NCI-H2196 treated with DMSO at 0.1 percent for 48 hours (cell line): ENCODE results near the gene TMEM86B.
A peak's percentile ranks its signal among the peaks of the same experiment; 100 is the strongest.

Experiments
- DNase-seq: peaks from one replicate; lab custom pipeline; 2025; ENCODE audit not compliant: unreplicated experiment; lab: John Stamatoyannopoulos, UW

TMEM86B gene

DNA sequence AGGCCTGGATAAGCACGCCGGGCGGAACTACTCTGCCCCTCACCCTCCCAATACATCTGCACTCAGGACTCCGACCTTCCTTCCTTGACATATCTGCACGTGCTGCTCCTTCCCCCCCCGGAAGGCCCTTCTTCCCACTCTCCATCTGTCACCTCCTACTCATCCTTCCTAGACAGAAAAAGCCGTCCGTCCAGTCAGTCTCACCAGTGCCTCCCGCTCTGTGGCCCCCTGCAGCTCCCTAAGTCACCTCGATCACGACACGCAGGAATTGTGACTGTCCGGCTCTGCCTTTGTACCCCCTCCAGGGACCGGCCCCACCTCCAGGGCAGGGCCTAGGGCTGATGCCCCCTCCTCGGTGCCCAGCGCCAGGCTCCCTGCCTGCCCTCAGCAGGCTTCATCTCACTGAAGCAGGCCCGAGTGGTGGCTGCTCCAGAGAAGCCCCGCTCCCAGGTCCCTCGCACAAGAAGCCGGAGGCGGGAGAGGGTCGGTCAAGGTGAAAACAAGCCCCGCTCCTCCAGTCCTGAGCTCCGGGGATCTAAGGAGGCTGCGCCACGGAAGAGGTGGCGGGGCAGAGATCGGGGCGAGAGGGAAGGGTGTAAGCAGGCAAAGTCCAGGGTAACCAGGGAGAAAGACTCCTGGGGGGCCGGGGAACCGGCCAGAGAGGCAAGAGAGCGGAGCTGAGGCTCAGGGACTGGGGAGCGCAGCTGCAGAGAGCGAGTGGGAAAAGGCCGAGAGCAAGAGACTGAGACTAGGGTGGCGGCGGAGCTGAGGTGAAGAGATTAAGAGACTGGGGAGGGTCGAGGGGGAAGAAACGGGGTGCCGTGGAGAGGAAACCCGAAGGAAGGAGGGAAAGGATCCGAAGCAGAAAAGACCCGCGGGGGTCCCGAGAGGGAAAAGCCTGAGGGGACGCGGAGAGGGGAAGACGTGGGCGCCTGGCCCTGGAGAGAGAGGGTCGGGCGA is 29.2 kb upstream of the TMEM86B start:
- DNase-seq, result no peak

DNA sequence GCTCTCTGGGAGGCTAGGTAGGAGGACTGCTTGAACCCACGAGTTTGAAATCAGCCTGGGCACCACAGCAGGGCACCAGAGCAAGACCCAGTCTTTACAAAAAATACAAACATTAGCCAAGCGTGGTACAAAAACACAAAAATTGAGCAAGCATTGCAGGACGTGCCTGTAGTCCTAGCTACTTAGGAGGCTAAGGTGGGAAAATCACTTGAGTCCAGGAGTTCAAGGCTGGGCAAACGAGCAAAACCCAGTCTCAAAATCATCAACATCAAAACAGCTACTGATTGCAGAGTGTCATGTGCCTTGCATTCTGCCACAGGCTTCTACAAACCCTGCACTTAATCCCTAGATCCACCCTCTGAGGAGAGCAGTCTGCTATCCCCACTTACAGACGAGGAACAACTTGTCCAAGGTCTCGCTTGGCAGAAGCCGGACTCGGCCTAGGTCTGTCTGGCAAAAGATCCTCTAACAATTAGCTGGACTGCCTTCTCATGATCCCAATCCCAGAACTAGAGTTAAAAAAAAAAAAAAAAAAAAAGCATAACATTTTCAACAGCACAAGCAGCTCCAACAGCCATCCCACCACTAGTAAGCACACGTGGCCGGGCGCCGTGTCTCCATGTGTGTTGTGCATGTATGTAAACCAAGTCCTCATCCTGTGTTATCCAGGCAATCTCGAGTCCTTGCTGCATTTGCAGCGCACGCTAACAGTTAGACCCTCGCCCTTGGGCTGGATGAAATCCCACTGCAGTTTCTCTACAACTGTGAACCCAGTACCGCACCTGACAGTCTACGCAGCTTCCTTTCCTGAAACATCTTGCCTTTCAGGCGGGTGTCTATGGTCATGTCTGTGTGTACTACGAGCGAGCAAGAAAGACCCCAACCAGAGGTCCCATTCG is 28.2 kb upstream of the TMEM86B start:
- no peak for DNase-seq

DNA sequence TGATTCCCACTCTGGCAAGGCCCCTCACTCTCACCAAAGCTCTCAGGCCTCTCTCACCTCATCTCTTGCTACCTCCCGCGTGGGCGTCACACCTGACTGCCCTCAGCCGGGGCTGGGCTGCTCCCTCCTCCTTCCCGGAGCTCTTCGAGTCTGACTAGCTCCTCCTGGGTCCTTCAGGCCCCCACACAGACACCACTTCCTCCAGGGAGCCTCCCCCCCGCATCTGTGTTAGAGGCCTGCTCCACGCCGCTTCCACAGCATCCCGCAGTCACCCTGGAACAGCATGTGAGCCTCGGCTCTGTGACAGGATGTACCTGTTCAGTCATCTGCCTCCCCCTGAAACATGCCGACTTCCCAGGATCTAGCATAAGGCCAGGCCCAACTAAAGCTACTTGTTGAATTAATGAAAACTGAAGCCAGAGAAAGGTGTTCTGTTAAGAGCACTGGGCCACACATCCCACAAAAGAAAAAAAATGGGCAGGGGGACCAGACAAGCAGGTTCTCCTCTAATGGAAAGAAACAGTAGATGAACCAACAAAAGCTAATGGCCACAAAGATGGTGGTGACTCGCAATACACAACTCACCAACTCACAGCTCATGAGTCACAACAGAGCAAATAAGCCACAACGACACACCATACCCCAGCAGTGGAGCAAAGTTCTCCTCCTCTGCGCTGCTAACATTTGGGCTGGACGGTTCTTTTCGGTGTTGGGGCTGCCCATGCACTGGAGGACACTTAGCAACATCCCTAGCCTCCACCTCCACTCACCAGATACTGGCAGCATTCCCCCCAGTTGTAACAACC is 27.3 kb upstream of the TMEM86B start:
- DNase-seq, result no peak

DNA sequence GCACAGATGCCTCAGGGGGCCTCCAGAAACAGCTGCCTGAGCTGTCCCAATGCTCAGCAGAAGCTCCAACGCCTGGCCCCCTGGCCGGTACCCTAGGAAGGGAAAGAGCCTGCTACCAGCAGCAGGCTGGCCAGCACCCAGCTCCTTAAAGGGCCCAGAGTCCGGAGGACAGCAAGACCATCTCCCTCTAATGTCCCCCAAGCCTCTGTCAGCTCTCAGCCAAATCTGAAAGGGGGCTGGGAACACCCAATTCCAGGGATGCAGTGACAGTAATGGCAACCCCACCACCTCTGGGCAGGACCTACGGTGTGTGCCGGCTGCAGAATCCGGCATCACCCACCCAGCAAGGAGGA is 26.0 kb upstream of the TMEM86B start:
- no peak for DNase-seq

DNA sequence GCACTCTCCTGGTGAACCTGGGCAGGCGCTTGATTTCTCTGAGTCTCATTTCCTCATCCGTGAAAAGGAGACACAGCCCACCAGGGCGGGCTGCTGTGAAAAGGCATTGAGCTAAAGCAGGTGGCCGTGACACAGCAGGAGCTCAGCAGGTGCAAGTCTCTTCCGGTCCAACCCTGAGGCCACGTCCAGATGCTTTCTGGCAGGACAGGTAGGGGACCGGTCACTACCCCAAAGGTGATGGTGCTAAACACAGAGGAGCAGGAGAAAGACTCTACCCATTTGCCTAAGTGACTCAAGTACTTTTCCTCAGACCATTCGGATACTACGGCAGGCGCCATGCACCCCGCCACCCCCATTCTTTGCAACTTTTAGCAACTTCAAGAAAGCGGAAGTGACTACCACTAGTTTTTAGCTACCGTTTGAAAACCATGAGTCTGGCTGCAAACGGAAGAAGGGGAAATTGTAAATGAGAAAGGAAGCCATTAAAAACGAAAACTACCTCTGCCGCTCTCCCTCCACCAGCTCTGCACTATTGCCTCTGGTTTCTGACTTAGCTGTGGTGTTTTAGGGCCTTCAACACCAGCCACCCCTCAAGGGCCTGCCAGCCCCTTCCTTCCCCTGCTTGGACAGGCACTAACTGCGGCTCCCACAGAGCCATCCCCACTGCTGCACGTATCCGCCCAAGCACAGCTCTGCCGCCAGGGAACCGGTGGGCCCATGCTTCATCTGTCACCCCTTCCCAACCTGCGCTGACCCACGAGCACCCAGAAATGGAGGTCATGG is 25.5 kb upstream of the TMEM86B start:
- DNase-seq, result peak; percentile 57

DNA sequence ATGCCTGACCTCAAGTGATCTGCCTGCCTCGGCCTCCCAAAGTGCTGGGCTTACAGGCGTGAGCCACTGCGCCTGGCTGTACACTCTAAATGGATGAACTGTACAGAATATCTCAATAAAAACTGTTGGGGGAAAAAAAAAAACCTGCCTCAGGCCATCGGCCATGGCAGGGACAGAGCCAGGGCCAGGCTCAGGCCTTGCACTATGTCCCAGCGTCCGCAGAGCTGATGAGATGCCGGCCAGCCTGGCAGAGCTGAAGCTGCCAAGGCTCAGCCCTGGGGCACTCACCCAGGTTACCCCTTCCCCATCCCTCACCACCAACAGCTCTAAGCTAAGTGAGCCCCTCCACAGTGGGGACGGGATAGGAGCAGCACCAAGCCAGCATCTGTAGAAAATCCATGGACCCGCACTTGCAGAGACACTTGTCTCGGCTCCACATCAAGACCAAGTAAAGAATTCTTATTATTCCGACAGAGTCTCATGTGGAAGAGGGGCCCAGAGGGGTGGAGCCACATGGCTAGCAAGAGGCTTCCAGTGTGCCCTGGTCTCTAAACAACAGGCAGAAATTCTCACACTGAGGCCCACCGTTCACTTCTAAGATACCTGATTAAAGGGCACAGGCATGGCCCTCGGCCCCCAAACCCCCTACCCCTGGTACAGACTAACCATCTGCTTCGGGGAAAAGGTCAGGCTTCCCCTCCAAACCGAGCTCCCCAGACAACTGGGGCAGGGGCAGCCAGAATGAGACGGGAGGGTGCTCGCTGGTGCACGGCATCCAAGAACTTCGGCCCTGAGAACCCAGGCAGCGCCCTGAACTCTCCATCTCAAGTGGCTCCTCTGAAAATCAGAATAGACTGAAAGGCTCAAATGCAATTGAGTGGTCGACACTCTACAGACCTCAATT is 24.4 kb upstream of the TMEM86B start:
- DNase-seq, result no peak

DNA sequence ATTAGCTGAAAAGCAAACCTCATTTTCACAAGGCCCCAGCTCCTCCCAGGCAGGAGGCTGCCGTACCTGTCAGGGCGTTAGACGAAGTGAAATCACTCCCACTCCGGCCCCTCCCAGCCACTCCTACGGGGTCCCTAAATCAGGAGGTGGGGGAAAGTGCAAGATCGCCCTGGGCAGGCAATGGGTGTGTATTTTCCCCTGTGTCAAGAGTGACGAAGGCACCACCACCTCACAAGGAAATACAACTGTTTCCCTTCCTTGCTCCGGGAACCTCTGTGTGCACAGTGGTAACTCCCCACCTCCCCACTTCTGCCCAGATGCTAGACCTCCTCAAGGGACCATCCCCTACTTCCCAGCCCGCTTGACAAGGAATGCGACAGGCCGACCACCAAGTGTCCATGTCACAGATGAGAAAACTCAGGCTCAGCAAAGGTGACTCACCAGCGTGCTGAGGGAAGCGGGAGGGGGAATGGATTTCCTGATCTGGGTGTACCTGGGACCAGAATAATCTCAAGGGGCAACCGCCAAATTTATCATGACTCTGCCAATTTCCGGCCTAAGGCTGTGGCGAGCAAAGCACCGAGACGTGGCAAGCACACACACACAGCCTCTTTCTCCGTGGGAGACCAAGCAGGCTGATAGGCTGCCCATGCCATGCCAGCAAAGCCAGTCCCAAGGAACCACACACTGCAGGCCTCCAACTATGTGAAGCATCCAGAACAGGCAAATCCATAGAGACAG is 22.9 kb upstream of the TMEM86B start:
- DNase-seq, result no peak

DNA sequence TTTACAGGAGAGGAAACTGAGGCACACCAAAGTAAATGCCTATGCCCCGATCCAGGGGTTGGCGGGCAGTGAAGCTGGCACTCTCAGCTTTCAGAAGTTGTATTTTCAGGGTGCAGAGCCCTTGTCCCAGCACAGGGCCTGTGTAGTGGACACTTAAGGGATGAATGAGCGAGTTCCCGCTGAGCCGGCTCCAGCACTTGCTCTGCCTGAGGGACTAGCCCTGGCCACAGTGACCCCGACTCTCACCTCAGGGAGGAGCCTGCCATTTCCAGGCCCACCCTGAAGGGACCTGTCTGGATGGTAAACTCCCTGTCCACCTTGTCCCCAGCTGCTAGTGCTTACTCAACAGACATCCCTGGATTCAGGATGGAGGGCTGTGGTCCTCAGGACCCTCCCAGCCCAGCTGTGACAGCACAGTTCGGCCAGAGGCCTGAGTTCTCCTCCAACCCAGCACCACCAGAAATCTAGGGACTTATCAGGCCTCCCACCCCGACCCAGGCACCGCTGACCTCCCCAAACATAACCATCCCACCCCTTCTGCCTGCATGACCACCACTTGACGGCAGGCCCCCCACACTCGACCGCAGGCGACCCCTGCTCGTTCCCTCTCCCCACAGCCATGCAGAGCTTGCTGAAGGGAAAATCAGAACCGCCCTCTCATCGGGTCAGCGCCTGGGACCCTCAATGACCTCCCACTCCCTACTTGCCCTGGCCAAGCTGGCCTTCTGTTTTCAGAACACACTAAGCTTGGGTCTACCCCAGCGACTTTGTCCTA is 21.9 kb upstream of the TMEM86B start:
- no peak for DNase-seq

DNA sequence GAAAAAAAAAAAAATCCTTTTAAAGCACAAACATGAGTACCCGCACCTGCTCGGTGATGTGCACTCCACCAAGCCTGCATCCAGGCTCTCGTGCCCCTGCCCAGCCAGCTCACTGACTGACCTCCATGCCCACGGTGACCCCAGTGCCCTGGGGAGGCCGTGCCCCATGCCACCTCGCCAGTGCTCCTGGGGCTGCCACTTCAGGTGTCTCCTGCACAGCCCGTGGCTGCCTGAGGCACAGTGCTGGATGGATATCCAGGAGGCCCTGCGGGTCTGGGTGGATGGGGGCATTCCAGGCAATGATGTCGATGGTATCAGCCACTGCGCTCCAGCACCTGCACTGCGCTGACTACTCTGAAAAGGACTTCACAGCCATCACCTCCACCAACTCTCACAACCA is 21.3 kb upstream of the TMEM86B start:
- DNase-seq, result no peak

DNA sequence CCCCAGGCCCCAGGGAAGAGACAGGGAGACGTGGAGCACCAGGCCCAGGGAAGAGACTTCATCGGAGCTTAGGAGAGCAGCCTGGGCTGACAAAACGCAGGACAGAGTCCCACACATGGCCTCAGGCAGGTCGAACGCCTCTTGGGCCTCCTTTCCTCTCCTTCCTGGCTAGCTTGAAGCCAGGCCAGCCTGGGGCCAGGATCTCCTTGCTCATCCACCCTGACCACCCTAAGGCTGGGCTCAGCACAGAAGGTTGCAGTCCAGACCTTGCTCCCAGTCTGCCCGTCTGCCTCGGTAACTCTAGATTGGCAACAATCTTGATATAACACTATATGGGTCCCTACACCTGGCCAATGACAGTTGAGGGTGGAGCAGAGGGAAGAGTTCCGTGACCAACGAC is 20.1 kb upstream of the TMEM86B start:
- no peak for DNase-seq

DNA sequence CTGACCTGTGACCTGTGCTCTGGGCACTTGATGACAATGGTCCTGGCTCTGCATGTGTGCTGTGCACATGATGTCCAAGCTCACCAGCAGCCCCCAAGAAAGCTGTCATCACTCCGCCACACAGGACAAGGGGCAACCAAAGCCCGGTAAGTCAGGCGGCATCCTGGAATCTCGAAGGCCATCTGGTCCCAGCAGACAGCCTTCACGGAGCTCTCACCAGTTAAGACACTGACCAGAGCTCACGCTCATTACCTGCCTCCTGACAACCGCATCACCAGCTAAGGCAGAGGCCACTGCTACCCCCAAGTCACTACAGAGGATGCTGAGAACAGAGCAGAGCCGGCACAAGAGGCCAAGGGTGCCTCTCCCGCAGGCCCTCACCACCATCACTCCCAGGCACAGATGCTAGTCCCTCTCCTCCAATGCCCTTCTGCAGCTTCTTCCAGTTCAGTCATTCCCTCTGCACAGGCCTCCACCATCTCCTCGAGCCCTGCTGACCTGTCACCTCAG is 19.7 kb upstream of the TMEM86B start:
- no peak for DNase-seq

DNA sequence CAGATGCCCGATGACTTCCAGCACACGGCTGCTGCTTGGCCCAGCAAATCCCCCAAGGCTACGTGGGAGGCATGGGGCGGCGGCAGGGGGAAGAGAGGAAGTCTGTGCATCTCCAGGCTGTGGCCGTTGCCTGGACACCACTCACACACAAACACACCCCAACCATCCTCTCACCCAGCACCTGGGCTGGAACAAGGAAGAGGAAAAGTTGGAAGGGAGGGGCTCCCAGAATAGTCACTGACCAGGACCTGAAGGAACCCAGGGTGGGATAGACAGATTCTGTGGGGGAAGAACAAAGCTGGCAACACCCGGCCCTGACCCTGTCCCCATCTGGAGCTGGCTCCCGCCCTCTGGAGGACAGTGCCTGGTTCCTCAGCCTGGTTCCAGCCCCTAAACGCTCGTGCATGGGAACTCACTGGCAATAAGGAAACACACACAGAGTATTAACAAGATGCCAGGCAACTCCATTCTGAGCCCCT is 19.1 kb upstream of the TMEM86B start:
- DNase-seq, result no peak

DNA sequence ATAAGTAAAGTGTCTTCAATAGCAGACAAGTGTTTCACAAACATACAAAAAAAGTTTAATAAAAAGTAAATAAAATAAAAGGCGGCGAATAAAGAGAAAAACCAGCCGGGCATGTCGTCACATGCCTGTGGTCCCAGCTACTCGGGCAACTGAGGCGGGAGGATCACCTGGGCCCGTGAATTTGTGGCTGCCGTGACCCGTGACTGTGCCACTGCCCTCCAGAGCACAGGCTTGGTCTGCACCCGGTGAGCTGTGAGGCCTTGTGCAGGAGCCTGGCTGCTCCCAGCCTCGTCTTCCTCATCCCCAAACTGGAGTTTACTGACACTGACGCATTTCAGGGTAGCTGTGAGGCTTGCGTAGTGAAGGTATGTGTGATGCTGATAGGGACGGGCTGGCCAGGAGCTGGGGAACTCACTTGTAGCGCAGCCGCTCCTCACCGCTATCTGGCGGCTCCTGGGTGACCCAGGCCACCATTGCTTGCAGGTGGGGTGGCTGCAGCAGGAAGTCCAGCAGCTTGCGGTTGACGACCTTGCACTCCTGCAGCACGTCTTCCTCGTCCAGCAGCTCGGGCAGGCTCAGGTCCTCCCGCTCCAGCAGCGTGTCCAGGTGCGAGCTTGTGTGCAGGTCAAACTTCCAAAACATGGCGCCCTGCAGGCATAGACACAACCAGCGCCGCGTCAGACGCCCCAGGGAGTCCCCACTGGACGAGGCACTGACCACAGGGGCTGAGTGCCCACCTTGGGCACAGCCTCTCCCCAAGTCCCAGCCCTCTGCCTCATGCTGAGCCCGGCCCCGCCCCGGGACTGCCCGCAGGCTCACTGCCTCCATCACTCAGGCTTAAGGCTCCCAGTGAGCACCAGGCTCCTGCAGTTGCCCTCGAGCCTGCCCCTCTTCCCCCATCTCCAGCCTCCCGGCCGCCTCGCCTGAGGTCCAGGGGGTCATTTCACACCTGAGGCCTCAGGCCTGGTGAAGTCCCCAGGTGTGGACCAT is 18.2 kb upstream of the TMEM86B start:
- DNase-seq, result no peak

DNA sequence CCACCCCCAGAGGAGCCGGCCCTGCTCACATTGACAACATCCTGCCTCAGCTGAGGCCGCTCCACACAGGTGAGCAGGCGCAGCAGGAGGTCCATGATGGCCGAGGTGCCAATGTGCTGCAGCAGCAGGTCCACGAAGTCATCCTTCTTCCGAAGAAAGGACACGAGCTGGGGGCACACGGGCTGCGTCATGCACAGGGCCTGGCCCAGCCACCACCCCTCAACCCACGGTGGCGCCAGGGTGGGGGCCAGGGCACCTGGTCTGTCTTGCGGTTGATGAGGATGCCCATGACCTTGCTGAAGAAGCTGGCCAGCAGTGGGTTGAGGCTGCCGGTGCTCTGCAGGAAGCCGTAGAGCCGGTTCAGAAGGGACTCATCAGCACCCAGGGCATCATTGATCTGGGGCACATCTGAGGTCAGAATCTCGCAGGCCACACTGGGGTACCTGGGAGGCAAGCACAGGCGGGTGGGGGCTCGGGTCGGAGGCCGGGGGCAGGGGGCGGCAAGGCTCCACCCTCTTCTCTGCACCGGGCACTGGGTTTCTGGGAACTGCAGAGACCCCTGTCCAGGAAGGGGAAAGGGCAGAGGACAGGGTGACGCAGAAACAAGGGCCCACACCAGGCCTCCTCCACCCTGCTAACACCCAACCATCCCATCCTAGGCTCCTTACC is 16.8 kb upstream of the TMEM86B start:
- no peak for DNase-seq

DNA sequence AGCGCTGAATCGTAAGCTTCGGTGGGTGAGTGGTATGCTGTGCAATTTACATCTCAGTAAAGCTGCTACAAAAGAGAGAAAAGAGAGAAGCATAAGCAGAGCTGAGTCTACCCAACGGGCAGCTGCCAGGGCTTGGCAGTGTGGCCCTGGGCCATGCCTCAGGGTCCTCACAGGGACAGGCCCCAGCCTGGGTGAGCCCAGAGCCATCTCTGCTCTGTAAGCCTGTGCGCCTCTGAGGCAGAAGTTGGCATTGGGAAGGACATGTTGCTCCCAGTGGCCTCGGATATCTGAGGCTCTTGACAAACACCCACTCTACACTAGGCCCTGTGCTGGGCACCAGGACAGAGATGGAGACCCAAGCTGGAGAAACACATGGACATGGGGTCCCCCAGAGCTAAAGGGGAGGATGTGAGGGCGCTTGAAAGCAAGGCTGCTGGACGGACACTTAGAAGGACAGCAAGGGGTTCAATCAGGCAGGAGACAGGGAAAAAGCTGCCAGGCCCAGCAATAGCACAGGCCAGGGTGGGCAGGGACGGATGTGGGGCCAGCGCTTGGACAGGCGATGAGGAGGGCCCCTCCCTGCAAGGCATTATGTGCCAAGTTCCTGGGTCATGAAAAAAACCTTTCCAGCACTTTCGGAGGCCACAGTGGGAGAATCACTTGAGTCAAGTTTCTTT is 15.6 kb upstream of the TMEM86B start:
- no peak for DNase-seq
